ENCODE data around the gene DTYMK. TPM values are rescaled to one million over a fixed set of nuclear protein-coding genes. Genes with fewer than 3 reads are reported as not detected.

Gene DTYMK
- total and polyA plus RNA-seq, 2 of the 8 experiments (the other 6 are each of a cell fraction or from before 2014, with no cell fraction given): 58.3 to 69.9 TPM

DNA sequence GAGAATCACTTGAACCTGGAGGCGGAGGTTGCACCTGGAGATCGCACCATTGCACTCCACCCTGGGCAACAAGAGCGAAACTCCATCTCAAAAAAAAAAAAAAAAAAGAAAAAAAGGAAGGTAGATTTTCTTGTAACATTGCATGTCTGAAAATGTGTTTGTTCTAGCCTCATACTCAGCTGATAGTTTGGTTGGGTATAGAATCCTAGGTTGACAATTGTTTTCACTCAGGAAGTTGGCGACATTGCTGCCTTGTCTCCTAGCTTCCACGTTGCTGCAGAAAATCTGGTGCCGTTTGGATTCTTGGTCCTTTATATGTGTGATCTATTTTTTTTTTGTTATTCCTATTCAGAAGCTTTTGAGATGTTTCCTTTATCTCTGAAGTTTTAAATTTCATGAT is 19.9 kb upstream of the DTYMK start:
- no peak overlapping the region for H3K4ac ChIP-seq (replicated peaks; ENCODE audit: insufficient read length, low read depth, low read length)
- no peak overlapping the region for H4K5ac ChIP-seq (ENCODE audit: insufficient read length, low read depth, low read length)
- no peak overlapping the region for H3K4me2 ChIP-seq (ENCODE audit: insufficient read depth in 1 of 2, low read depth in 2 of 2, low read length in 2 of 2)
- H4K20me1 ChIP-seq (replicated peaks in 1 of 2; ENCODE audit: control insufficient read depth in 1 of 2, insufficient read depth in 2 of 2, low read length in 2 of 2): peaks cover 4 to 13% of the 10 kb centered on the region in 2 experiments
- ChIA-PET POLR2A (ENCODE audit: partially characterized antibody) (interaction anchor here (0.5 to 6.5 kb wide), 7 partner anchors 11 to 1104 kb away, joined by 3 to 36 read pairs (median 3); no protein-coding TSS in a partner anchor), CTCF (ENCODE audit: partially characterized antibody) (interaction anchor here (0.7 to 1.4 kb wide), 3 partner anchors 11 to 172 kb away, joined by 3 to 4 read pairs (median 3); no protein-coding TSS in a partner anchor)
- no peaks in the 10 kb centered on the region for H3K27me3 ChIP-seq (replicated peaks in 1 of 4; ENCODE audit: control insufficient read depth in 3 of 4, extremely low read depth in 1 of 4, insufficient read depth in 3 of 4, low read length in 3 of 4)
- H3K4me3 ChIP-seq (ENCODE audit: extremely low read depth in 1 of 4, insufficient read depth in 2 of 4, low read depth in 3 of 4, low read length in 4 of 4): no peak overlapping the region
- H3K9ac ChIP-seq (replicated peaks in 1 of 4; ENCODE audit: extremely low read depth in 1 of 4, low read depth in 3 of 4, low read length in 3 of 4): no peak overlapping the region
- no peak overlapping the region for H3K18ac ChIP-seq (ENCODE audit: extremely low read depth, low read length)
- H3K4me1 ChIP-seq (replicated peaks in 1 of 4; ENCODE audit: control insufficient read depth in 3 of 4, insufficient read depth in 4 of 4, low read length in 3 of 4): peaks cover 0 to 5% (median 3%) of the 10 kb centered on the region in 4 experiments; a peak in 4 of 7 replicates
- peaks cover 5 to 19% of the 10 kb centered on the region in 2 experiments; a peak in 3 of 4 replicates for H3K79me2 ChIP-seq (ENCODE audit: control insufficient read depth in 1 of 2, insufficient read depth in 2 of 2, low read length in 2 of 2)
- H3K9me3 ChIP-seq (ENCODE audit: insufficient read depth in 2 of 2, low read depth in 1 of 2, low read length in 1 of 2): no peaks in the 10 kb centered on the region
- no peak overlapping the region for H2AFZ ChIP-seq (ENCODE audit: low read length)
- H2BK20ac ChIP-seq (ENCODE audit: low read length): no peak overlapping the region
- no peak for FAIRE-seq
- H2AK5ac ChIP-seq (ENCODE audit: low read depth, low read length): no peak overlapping the region
- H3K56ac ChIP-seq (replicated peaks; ENCODE audit: insufficient read length, low read depth, low read length): no peak overlapping the region
- H2BK120ac ChIP-seq (replicated peaks; ENCODE audit: low read depth, low read length): no peak overlapping the region
- H2BK12ac ChIP-seq (ENCODE audit: low read depth, low read length): no peak overlapping the region
- H3K36me3 ChIP-seq (ENCODE audit: control insufficient read depth in 2 of 4, insufficient read depth in 4 of 4, low read length in 3 of 4): peaks cover 20 to 54% (median 38%) of the 10 kb centered on the region in 4 experiments
- peaks cover 2% of the 10 kb centered on the region; the same call in 1 of the 2 replicates for H3K23me2 ChIP-seq (ENCODE audit: low read depth, low read length)
- 97% methylated on average over 6 of the region's 6 CpGs; no CpG with 5 or more reads in 1 of the 2 experiments for WGBS, 2 experiments (ENCODE audit: extremely low coverage in 1 of 2, insufficient coverage in 1 of 2, insufficient read length in 1 of 2, insufficient replicate concordance in 2 of 2, low coverage in 1 of 2, low lambda C conversion rate in 2 of 2, missing lambda C conversion rate in 1 of 2)
- no peak overlapping the region for H4K8ac ChIP-seq (ENCODE audit: extremely low read depth, insufficient read depth, low read length)
- no peak overlapping the region for H3K14ac ChIP-seq (ENCODE audit: insufficient read length)
- no peak overlapping the region for H2BK5ac ChIP-seq (ENCODE audit: low read depth, low read length)
- H4K91ac ChIP-seq (replicated peaks; ENCODE audit: insufficient read length, low read length): no peak overlapping the region
- no peak overlapping the region for H3K27ac ChIP-seq (ENCODE audit: low read depth, low read length)
- H2BK15ac ChIP-seq (ENCODE audit: low read length): no peak overlapping the region
- DNase-seq (ENCODE audit: low read depth in 1 of 2, low spot score in 2 of 2): no peak
- no peak overlapping the region for H3K23ac ChIP-seq (ENCODE audit: insufficient read length)
- H3K79me1 ChIP-seq (ENCODE audit: low read depth, low read length): peaks cover 5% of the 10 kb centered on the region; the same call in 1 of the 2 replicates
- TF ChIP-seq TEAD4 (IDR thresholded peaks at IDR 0.05; ENCODE audit: low read depth, low read length) (no peak), RAD21 (IDR thresholded peaks at IDR 0.05 in 1 of 2, conservative IDR thresholded peaks at IDR 0.05 in 1 of 2; ENCODE audit: low read depth in 2 of 2, low read length in 2 of 2) (no peak), CBX8 (IDR thresholded peaks at IDR 0.05; ENCODE audit: borderline replicate concordance, low read depth, low read length) (no peak), SIX5 (IDR thresholded peaks at IDR 0.05; ENCODE audit: low read depth, low read length) (no peak)
- TF ChIP-seq, protein P1, sequence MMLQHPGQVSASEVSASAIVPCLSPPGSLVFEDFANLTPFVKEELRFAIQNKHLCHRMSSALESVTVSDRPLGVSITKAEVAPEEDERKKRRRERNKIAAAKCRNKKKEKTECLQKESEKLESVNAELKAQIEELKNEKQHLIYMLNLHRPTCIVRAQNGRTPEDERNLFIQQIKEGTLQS (IDR thresholded peaks at IDR 0.05; ENCODE audit: insufficient read depth, low read depth, low read length): no peak
